ENCODE data around the gene ERP27.

Gene ERP27

GRCh38 chr12:14960548-14961465, 22.5 kb upstream of the ERP27 start:
- TF ChIP-seq, protein P1, sequence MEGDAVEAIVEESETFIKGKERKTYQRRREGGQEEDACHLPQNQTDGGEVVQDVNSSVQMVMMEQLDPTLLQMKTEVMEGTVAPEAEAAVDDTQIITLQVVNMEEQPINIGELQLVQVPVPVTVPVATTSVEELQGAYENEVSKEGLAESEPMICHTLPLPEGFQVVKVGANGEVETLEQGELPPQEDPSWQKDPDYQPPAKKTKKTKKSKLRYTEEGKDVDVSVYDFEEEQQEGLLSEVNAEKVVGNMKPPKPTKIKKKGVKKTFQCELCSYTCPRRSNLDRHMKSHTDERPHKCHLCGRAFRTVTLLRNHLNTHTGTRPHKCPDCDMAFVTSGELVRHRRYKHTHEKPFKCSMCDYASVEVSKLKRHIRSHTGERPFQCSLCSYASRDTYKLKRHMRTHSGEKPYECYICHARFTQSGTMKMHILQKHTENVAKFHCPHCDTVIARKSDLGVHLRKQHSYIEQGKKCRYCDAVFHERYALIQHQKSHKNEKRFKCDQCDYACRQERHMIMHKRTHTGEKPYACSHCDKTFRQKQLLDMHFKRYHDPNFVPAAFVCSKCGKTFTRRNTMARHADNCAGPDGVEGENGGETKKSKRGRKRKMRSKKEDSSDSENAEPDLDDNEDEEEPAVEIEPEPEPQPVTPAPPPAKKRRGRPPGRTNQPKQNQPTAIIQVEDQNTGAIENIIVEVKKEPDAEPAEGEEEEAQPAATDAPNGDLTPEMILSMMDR (IDR thresholded peaks at IDR 0.05; ENCODE audit: low read depth, low read length, missing control alignments) = no peak
- peak overlapping the region; percentile 8 for H3K4me3 ChIP-seq (replicated peaks; ENCODE audit: low read depth, low read length)
- DNase-seq (ENCODE audit: extremely low read depth, low read depth) = no peak

- DNase-seq (ENCODE audit: extremely low read depth, low read depth) = no peak
- H3K4me3 ChIP-seq (replicated peaks; ENCODE audit: low read depth, low read length) = no peak overlapping the region
- TF ChIP-seq, protein P1 (IDR thresholded peaks at IDR 0.05; ENCODE audit: low read depth, low read length, missing control alignments) = no peak
Observed at GRCh38 chr12:14959916-14960496, 21.7 kb upstream of the ERP27 start.

DNA sequence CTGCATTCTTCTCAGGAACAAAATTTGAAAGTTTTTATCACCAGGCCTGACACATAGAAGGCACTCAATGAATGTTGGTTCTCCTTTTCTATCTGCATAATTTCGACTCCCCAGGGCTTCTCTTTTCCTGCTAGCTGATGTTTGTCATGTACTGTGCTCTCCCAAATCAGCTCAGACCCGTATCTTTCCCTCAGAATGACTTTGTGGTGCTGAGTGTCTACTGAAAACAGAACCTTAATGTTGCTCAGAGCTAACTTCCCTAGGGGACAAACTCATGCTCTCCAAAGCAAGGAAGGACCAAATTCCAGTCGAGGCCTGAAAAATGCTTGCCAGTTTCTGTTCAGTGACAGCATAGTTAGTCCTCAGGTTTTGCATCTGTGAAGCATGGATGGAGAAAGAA, 21.1 kb upstream of the ERP27 start:
- DNase-seq (ENCODE audit: extremely low read depth, low read depth) = no peak
- H3K4me3 ChIP-seq (replicated peaks; ENCODE audit: low read depth, low read length) = no peak overlapping the region
- TF ChIP-seq, protein P1 (IDR thresholded peaks at IDR 0.05; ENCODE audit: low read depth, low read length, missing control alignments) = no peak

GRCh38 chr12:14959126-14959440, 20.7 kb upstream of the ERP27 start:
- H3K4me3 ChIP-seq (replicated peaks; ENCODE audit: low read depth, low read length) = no peak overlapping the region
- DNase-seq (ENCODE audit: extremely low read depth, low read depth) = no peak
- TF ChIP-seq, protein P1 (IDR thresholded peaks at IDR 0.05; ENCODE audit: low read depth, low read length, missing control alignments) = no peak

GRCh38 chr12:14958361-14959125, 20.2 kb upstream of the ERP27 start:
- H3K4me3 ChIP-seq (replicated peaks; ENCODE audit: low read depth, low read length) = no peak overlapping the region
- DNase-seq (ENCODE audit: extremely low read depth, low read depth) = no peak
- TF ChIP-seq, protein P1 (IDR thresholded peaks at IDR 0.05; ENCODE audit: low read depth, low read length, missing control alignments) = no peak

DNA sequence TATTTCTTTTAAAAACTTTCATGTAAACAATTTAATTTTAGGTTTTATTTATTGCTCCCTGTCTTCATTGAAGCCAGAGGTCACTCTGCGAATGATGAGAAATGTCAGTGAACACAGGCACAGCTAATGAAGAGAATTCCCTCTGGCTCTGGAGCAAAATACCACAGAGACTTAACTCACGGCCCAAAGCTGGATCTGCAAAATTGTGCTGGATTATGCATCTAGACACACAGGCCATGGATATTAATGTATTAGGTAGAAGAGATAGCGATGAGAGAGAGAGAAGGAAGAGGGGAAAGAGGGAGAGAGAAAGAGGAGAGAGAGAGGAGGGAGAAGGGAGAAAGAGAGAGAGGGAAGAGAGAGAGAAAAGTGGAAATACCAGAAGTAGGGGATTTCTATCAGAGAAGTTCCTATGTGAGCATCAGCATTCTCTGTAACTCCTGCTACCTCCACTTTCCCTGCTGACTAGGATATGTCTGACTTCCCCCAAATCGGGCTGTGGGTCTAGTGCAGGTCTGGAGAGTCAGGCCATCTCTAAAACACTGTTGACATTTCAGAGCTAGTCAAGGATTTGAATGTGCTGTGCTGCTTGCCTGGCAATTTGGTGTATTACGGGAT, 19.3 kb upstream of the ERP27 start:
- TF ChIP-seq, protein P1 (IDR thresholded peaks at IDR 0.05; ENCODE audit: low read depth, low read length, missing control alignments) = no peak
- H3K4me3 ChIP-seq (replicated peaks; ENCODE audit: low read depth, low read length) = no peak overlapping the region

More for the DNA sequence above, 19.3 kb upstream of the ERP27 start:
- DNase-seq (ENCODE audit: extremely low read depth, low read depth) = no peak
